DND-41 (cell line): Measurements from ENCODE around the gene CFLAR.

Experiments used
- EZH2 ChIP-seq: IDR thresholded peaks from 3 replicates; pipeline ENCODE4 v1.6.1; 2012; ENCODE audit warnings: borderline replicate concordance, low read depth, mild to moderate bottlenecking, moderate library complexity, low read length, inconsistent platforms; ENCODE audit not compliant: severe bottlenecking
- TF ChIP-seq, protein P1 (sequence below): IDR thresholded peaks from 2 replicates; pipeline ENCODE4 v1.5.1; 2012; ENCODE audit warnings: borderline replicate concordance, low read length, moderate library complexity, mild to moderate bottlenecking; ENCODE audit not compliant: poor library complexity, severe bottlenecking; ENCODE audit errors: extremely low read depth

- TF ChIP-seq, protein P1, sequence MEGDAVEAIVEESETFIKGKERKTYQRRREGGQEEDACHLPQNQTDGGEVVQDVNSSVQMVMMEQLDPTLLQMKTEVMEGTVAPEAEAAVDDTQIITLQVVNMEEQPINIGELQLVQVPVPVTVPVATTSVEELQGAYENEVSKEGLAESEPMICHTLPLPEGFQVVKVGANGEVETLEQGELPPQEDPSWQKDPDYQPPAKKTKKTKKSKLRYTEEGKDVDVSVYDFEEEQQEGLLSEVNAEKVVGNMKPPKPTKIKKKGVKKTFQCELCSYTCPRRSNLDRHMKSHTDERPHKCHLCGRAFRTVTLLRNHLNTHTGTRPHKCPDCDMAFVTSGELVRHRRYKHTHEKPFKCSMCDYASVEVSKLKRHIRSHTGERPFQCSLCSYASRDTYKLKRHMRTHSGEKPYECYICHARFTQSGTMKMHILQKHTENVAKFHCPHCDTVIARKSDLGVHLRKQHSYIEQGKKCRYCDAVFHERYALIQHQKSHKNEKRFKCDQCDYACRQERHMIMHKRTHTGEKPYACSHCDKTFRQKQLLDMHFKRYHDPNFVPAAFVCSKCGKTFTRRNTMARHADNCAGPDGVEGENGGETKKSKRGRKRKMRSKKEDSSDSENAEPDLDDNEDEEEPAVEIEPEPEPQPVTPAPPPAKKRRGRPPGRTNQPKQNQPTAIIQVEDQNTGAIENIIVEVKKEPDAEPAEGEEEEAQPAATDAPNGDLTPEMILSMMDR = no peak
- TF ChIP-seq EZH2 = no peak
Measured at GRCh38 chr2:201070948-201071478, 45.0 kb upstream of the CFLAR start.
